Measurements from ENCODE around the gene HAGHL.
"Not testable (repeated sequence)": the region's sequence is repeated elsewhere in the genome, so short reads cannot be mapped to it uniquely, and the experiment has no call there.

HAGHL gene

DNA sequence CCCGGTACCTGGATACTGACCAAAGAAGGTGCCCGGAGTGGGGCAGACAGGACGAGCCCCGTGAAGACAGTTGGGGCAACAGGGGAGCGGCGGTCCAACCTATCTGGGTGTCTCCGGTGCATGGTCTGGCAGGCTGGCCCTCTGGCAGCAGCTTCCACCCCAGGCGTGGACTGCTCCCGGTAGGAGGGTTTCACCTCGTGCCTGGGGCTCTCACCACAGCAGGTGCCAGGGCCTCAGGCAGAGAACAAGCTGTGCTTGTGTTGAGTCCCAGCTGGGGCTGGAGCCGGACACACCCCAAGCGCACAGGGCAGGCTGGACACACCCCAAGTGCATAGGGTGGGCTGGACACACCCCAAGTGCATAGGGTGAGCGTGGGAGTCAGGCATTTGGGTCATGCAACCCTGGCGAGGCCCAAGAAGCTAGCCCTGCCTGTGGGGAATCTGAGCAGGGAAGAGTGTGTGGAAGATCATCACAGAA lies 19.8 kb upstream of the HAGHL start:
- DNase-seq (ENCODE audit: low read depth), result no peak

DNA sequence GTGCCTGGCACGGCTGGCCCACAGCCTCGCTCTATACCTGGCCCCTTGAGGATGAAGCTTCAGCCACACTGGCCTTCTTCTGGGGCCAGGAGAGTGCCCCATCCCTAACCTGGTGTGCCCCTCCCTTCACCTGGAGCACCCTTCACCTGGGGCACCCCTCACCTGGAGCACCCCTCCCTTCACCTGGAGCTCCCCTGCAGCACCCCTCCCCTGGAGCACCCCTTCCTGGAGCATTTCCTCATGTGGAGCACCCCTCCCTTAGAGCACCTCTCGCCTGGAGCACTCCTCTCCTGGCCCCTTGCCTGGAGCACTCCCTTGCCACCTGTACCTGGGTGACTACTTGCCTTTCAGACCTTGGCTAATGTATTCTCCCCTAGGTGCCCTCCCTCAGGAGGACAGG lies 18.9 kb upstream of the HAGHL start:
- no peak for DNase-seq (ENCODE audit: low read depth)

DNA sequence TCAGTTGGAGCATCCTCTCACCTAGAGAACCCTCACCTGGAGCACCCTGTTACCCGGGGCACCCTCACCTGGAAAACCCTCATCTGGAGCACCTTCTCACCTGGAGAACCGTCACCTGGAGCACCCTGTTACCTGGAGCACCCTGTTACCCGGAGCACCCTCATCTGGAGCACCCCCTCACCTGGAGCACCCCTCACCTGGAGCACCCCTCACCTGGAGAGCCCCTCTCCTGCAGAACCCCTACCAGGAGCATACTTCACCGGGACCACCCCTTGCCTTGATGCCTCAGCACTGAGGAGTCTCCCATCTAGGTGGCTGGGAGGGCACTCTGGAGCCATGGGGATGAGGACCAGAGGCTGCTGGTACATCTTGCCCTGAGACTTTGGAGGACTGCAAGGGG lies 17.9 kb upstream of the HAGHL start:
- no peak for DNase-seq (ENCODE audit: low read depth)

DNA sequence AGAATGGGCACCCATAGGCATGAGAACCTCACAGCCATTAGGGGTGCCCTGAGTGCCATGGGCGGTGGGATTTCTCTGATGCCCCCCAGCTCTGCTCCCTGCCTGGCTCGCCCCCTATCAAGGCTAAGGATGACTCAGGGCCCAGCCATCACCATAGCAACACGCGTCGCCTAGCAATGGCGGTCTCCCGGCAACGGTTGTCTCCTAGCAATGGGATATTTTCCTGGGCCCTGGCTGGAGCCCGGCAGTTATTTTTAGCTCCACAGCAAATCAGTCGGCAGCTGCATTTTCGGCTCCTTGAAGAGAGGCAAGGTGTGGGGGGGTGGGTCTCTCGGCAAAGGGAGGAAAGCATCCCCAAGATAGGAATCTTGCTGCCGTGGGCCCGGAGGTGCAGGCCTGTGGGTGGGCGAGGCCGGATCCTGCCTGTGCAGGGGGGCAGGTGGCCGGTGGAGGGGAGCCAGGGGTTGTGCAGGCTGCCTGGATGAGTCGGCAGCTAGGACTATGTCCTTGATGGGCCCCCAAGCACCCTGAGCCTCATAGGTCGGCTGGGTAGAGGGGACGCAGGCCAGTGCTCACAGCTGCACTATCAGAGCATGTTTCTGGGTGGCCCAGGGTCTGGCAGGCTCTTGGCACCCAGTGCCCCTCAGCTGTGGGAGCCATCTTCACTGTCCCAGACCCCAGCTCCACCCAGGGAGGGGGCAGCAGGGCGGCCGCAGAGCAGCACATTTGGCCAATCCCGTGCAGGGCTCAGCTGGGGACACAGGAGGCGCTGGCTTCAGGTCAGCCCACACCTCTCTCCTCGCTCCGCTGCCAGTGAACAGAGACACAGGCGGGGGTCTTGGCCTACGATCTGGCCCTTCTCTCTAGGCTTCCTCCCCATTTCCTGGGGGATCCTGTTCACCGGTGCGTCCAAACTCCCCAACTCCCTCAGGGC lies 17.1 kb upstream of the HAGHL start:
- no peak for DNase-seq (ENCODE audit: low read depth)

DNA sequence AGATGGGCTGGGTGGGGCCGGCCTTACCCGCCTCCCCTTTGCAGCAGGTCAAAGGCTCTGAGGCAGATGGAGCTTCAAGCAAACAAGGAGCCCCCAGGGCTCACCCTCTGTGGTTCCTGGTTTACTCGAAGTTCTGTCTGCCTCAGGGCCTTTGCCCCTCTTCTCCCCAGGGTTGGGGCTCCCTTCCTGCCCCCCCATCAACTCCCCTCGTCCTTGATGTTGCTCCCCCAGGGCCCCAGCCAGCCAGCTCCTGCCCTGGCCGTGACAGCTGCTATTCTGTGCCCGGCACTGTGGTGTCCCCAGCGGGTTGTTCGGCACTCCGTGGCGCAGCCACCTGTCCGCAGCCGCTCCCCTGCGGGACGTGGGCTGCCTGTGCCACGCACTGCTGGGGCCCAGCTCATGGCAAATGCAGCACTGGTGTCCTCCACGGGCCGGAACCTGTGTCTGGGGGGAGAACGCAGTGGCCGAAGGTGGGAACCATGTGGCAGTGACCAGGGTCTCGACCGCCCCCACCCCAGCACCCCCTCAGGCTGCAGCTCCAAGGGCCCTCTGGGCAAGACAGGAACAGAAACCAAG lies 16.3 kb upstream of the HAGHL start:
- no peak for DNase-seq (ENCODE audit: low read depth)

DNA sequence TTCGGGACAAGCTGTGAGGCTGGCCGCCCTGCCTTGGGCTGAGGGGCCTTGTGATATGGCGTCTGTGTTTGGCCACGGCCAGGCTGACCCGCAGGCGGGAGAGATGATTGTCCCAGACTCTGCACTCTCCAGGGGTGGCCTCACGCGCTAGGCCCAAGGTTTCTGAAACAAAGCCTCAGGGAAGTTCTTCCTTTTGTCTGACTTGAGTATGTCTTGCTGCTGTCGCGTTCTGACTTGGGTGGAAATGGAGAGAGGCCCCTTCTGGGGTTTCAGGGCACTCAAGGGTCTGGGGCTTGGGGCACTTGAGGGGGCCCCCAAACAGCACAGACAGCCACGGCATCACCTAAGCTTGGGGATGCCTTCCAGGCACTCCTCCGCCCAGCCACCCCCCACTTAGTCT lies 15.8 kb upstream of the HAGHL start:
- DNase-seq (ENCODE audit: low read depth), result no peak

DNA sequence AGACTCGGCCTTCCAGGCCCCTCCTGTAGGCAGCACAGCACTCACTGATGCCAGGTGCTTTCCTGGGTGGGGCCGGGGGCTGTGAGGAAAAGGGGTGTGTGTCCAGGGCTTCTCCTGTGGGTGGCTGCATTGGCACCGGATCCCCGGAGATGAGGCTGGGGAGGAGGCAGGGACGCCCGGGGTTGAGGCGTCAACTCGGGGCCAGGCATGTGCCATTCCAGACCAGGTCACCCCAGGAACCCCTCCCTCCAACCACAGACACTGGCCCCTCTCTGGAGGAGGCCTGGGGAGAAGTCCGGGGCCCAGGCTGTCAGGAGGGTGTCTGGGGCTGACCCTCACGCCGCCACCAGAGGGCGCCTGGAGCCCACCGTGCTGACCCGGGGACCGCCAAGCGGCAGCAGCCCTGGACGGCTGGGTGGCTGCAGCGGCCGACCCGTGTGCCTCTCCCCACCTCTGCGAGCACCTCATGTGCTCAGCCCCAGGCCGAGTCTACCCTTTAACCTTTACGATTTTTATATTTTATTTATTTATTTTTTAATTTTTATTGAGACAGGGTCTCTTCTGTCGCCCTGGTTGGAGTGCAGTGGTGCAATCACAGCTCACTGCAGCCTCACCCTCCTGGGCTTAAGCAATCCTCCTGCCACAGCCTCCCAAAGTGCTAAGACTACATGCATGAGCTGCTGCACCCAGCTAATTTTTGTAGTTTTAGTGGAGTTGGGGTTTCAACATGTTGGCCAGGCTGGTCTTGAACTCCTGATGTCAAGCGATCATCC lies 15.2 kb upstream of the HAGHL start:
- DNase-seq (ENCODE audit: low read depth), result peak; percentile 74

DNA sequence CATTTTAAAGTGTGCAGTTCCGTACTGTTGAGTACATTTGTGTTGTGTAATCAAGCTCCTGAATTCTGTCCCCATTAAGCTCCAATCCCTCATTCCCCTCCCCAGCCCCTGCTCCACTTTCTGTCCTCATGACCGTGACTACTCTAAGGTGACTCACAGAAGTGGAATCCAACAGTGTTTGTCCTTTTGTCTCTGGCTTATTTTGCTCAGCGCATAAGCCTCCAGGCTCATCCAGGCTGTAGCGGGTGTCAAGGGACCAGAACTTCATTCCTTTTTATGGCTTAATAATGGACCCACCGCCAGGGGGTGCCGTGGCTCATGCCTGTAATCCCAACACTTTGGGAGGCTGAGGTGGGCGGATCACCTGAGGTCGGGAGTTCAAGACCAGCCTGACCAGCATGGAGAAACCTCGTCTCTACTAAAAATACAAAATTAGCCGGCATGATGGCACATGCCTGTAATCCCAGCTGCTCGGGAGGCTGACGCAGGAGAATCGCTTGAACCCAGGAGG lies 14.1 kb upstream of the HAGHL start:
- not testable (repeated sequence) for DNase-seq (ENCODE audit: low read depth)

DNA sequence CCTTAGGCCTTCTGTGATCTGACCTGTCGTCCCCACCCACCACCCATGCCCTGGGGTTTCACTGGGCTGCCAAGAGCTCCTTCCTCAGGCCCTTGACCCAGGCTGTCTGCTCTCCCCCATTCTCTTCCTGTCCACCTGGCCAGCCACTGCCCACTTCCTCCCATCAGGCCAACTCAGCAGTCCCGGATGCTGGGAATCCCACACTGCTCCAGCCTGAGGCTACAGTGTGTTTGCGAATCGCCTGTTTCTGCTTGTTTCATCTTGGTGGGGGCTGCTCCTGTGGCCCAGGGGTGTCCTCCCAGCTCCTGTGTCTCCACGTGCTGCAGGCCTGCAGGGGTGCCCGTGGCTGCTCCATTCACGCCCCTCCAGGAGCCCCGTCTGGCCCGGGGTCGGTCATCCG lies 12.8 kb upstream of the HAGHL start:
- DNase-seq (ENCODE audit: low read depth), result no peak

DNA sequence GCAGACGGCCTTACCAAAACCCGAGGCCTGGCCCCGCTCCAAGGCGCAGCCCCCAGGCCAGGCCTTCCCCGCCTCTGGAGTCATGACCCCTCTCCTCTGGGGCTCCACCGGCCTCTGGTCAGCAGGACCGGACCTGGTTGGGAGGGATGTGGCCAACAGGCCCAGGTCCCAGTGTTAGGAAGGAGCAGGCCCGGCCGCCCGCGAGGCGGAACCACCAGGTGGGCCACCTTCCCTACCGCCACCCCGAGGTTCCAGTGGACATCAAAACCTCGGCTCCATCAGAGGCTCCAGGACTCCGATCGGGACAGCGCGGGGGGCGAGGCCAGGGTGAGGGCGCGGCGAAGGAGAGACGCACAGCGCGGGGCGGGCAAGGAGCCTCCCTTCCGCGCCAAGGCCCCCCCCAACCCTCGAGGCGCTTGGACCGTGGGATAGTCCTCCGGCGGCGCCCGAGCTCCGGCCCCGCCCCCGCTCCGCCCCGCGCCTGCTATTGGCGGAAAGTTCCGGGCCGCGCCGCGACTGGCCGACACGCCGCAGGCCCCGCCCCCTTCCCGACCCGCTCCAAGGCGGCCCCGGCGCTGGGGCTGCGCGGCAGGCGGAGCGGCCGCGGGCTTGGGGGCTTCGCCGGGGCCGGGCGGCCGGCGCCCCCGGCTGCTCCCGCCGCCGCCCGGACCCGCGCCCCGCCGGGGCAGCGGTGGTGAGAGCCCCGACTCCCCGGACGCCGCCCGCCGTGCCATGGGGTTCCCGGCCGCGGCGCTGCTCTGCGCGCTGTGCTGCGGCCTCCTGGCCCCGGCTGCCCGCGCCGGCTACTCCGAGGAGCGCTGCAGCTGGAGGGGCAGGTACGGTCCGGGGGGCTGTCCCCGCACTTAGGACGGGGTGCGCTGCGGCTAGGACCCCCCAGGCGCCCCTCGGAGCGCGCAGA lies 12.1 kb upstream of the HAGHL start, which contains the start of gene METRN:
Gene METRN (plus strand): TSS at position 561 of the 919 bp plus-strand sequence. CDS start 172 bp downstream, at position 733.
- peak; percentile 88 for DNase-seq (ENCODE audit: low read depth)

DNA sequence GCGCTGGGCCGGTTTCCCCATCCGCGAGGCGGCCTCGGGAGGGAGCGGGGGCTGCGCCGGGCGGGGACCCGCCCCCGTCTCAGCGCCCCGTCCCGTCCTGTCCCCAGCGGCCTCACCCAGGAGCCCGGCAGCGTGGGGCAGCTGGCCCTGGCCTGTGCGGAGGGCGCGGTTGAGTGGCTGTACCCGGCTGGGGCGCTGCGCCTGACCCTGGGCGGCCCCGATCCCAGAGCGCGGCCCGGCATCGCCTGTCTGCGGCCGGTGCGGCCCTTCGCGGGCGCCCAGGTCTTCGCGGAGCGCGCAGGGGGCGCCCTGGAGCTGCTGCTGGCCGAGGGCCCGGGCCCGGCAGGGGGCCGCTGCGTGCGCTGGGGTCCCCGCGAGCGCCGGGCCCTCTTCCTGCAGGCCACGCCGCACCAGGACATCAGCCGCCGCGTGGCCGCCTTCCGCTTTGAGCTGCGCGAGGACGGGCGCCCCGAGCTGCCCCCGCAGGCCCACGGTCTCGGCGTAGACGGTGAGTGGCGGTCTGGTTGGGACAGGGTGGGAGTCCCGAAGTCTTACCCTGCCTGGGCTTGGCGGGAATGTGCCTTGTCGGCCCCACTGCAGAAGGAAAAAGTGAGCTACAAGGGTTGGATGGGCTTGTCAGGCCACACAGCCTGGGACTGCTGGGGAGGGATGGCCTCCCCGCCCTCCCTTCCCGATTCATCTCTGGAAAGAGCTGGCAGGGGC lies 11.3 kb upstream of the HAGHL start:
- DNase-seq (ENCODE audit: low read depth), result no peak

DNA sequence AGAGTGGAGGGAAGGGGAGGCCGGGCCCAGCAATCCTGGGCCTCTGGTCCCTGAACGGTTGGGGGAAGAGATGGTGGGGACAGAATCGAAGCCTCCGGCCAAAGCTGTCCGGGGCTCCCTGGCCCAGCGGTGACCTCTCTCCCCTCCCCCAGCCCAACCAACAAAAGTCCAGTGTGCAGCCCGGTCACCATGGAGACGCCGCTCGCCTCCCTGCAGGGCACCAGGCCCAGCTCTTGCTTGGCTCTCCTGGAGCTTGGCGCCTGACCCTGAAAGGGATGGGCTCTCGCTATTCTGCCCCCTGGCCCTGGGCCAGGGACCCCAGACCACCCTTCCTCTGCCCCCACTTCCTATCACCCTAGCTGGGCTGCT lies 10.7 kb upstream of the HAGHL start:
- DNase-seq (ENCODE audit: low read depth), result no peak

DNA sequence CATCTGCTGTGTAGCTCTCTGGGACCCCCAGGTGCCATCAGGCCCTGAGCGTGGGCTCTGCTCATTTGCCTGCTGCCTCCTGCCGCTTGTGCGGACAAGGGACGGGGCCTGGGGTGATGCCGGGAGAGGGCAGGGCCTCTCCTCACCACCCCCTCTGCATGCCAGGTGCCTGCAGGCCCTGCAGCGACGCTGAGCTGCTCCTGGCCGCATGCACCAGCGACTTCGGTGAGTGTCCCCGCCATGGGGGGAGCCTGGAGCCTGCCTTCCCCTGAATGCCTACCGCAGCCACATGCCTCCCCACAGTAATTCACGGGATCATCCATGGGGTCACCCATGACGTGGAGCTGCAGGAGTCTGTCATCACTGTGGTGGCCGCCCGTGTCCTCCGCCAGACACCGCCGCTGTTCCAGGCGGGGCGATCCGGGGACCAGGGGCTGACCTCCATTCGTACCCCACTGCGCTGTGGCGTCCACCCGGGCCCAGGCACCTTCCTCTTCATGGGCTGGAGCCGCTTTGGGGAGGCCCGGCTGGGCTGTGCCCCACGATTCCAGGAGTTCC lies 10.1 kb upstream of the HAGHL start:
- DNase-seq (ENCODE audit: low read depth), result no peak

DNA sequence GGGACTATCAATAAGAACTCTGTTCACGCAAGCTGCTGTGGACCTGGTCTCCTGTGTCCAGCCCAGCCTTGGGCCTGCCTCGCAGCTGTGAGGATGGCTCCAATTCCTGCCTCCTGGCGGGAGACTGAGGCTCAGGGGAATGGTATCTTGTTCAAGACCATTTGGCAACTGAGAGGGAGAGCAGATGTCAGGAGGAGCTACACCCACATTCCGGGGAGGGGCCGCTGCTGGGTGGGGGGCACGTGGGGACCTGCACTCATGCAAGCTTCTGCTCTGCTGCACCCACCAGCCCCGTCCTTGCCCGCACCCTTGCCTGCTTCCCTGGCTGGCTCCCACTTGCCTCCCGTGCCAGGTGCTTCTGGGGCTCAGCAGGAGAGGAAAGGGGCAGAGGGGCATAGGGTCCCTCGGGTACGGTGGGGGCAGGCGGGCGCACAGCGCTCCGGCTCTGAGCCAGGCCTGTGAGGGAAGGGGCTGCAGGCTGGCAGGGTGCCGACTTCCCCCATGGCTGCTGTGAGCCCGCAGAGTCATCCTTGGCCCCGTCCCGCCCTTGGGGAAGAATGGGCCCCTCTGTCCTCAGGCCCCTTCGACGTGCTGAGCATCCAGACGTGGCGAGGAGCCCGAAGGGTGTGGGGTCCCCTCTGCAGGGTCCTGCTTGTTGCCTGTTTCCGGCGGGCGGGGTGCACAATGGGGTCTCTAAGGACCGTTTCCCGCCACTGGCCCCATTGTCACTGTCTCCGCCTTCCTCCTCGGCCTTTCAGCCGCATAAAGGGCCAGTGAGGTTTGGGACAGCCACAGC lies 9.3 kb upstream of the HAGHL start:
- DNase-seq (ENCODE audit: low read depth), result no peak

DNA sequence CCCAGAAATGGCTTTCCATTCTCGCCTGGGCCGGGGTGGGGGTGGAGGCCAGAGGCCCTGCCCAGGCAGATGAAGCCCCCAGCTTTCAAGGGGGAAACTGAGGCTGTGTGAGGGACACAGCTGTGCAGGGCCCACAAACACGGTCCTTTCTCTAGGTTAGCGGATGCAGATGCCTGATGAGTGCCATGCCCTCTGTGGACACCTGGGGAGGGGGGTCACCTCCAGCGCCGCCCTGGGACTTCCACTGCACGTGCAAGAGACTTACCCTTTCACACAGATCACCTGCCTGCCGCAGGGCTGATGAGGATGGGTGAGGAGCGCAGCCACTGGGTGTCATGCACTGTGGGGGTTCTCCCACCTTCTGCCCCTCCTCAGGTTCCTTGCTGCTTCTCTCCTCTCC lies 8.5 kb upstream of the HAGHL start:
- DNase-seq (ENCODE audit: low read depth), result no peak

DNA sequence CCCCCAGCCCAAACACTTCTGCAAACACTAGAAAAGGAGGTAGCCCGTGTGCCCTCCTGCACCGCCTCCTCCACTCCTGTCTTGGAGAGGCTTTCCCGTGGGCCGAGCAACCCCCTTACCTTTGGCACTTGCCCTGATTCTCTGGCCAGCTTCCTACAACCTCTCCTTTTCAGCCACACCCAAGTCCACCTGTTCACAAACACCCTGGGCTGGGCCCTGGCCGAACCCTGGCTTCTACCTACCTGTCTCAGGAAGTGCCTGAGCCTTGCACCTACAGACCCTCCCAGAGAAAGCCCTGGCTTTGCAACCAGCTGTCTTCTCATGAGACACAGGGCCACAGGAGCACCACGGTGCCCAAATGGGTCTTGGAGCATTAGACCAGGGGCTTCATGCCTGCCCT lies 8.0 kb upstream of the HAGHL start:
- DNase-seq (ENCODE audit: low read depth), result no peak

DNA sequence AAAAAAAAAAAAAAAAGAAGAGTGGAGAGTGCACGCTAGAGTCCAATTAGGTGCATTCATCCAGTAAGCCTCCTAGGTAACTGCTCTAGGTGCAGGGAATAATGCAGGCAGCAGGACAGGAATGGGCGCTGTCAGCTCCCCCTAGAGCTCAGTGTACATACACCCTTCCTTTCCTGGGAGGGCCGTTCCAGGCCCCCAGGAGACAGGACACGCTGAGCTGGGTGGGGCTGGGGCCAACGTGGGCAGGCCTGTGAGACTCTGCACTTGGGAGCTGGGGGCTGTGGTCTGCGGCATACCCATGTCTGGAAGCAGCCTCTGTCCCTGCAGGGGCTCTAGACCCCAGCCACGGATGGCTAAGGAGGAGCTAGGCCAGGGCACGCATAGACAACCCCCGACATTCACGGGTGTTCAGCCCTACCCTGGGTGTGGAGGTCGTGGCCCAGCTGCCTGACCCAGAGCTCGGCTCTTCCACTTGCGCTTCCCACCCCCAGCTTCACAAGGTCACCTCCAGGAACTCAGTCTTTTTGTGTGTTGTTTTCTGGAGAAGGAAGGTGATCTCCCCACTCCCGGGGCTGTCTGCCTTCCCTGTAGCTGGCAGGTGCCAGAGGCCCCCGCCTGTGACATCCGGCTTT lies 7.0 kb upstream of the HAGHL start:
- DNase-seq (ENCODE audit: low read depth), result no peak

DNA sequence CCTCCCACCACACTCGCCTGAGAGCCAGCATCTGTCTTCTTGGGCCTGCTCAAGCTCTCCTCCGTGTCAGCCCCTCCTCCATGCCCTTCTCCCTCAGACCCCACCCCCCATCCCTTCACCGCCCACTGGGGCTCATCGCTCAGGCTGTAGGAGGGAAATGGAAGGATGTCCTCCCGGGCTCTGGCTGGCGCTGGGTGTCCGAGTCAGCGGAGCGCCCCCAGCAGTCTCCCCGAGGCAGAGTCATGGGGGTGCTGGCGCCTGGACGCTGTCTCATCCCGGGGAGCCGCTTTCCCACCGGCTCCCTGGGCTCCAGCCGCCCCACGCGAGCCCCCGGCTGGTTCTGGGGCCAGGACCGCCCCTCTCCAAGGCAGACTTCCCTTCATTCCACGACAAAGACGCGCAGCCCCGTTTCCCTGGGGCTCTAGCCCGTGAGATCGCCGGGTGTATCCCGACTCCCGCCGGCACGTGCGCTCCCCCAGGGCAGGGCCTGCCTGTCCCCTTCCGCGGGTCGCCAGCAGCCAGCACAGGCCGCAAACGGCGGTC lies 6.4 kb upstream of the HAGHL start:
- DNase-seq (ENCODE audit: low read depth), result no peak
